ENCODE results near the gene PRDM16.

PRDM16 gene

GRCh38 chr1:3350506-3351261 is 281.7 kb downstream of the PRDM16 start:
- H3K4me3 ChIP-seq (ENCODE audit: low read depth, low read length) = no peak overlapping the region
- H3K9me3 ChIP-seq (ENCODE audit: control insufficient read depth, insufficient read depth, low read depth, low read length) = no peaks in the 10 kb centered on the region
- no peak for TF ChIP-seq PRDM2 (tag by site-specific recombination; IDR thresholded peaks at IDR 0.05; ENCODE audit: borderline replicate concordance)
- no peak for TF ChIP-seq ZNF433 (tag by site-specific recombination; IDR thresholded peaks at IDR 0.05; ENCODE audit: low read depth)
- peak; percentile 13; the same call in 1 of the 2 replicates for TF ChIP-seq SP2 (tag by site-specific recombination; IDR thresholded peaks at IDR 0.05)
- TF ChIP-seq ZNF132 (tag by site-specific recombination; IDR thresholded peaks at IDR 0.05; ENCODE audit: borderline replicate concordance) = no peak
- no peak for TF ChIP-seq ZNF76 (tag by site-specific recombination; IDR thresholded peaks at IDR 0.05; ENCODE audit: borderline replicate concordance, low read depth)
- TF ChIP-seq CTCF (tag by site-specific recombination; IDR thresholded peaks at IDR 0.05) = peak; percentile 67
- CTCF ChIA-PET = interaction anchor here (1.0 kb wide), 1 partner anchor 8 kb away, joined by 3 read pairs; no protein-coding TSS in a partner anchor
- H3K4me1 ChIP-seq (ENCODE audit: control insufficient read depth, insufficient read depth, low read length) = peaks cover 16% of the 10 kb centered on the region
- POLR2A ChIA-PET = no interaction called here
- no peak overlapping the region; the same call in 1 of the 2 replicates for H3K27ac ChIP-seq (ENCODE audit: extremely low read depth, low read depth, low read length)
- H3K36me3 ChIP-seq (ENCODE audit: control insufficient read depth in 2 of 2, insufficient read depth in 1 of 2, low read length in 2 of 2) = no peaks in the 10 kb centered on the region

GRCh38 chr1:3351449-3352298 is 282.7 kb downstream of the PRDM16 start:
- Histone ChIP-seq H3K27ac (ENCODE audit: extremely low read depth, low read depth, low read length) (peak overlapping the region; percentile 96), H3K4me3 (ENCODE audit: low read depth, low read length) (no peak overlapping the region), H3K36me3 (ENCODE audit: control insufficient read depth in 2 of 2, insufficient read depth in 1 of 2, low read length in 2 of 2) (no peaks in the 10 kb centered on the region), H3K9me3 (ENCODE audit: control insufficient read depth, insufficient read depth, low read depth, low read length) (no peaks in the 10 kb centered on the region), H3K4me1 (ENCODE audit: control insufficient read depth, insufficient read depth, low read length) (peaks cover 16% of the 10 kb centered on the region)
- ChIA-PET POLR2A (no interaction called here), CTCF (interaction anchor here (0.7 kb wide), 1 partner anchor 59 kb away, joined by 4 read pairs; no protein-coding TSS in a partner anchor)
- TF ChIP-seq ZNF148 (tag by site-specific recombination; IDR thresholded peaks at IDR 0.05; ENCODE audit: borderline replicate concordance) (no peak), BCL6B (tag by site-specific recombination; IDR thresholded peaks at IDR 0.05) (no peak), HOXA7 (CRISPR knock-in tag; IDR thresholded peaks at IDR 0.05; ENCODE audit: borderline replicate concordance) (no peak), ZNF704 (tag by site-specific recombination; IDR thresholded peaks at IDR 0.05) (no peak), ZNF701 (tag by site-specific recombination; IDR thresholded peaks at IDR 0.05) (no peak), ZBTB6 (tag by site-specific recombination; IDR thresholded peaks at IDR 0.05) (no peak), GFI1B (tag by site-specific recombination; IDR thresholded peaks at IDR 0.05) (no peak), PATZ1 (tag by site-specific recombination; IDR thresholded peaks at IDR 0.05) (peak; percentile 16; the same call in 1 of the 2 replicates)
